BJ (cell line): Measurements from ENCODE around the gene SPAG8. TPM values are rescaled to one million over a fixed set of nuclear protein-coding genes. Genes with fewer than 3 reads are reported as not detected.

Experiments used
- CTCF ChIA-PET: fragments of 350-600 bp; formaldehyde crosslinking; extraction: SDS; loops from one replicate; lab custom pipeline; 2021; ENCODE audit warnings: antibody characterized with exemption, inconsistent platforms; lab: Yijun Ruan, JAX
- POLR2A ChIA-PET: fragments of 300-600 bp; sonication (Branson Sonifier 250); formaldehyde crosslinking; extraction: SDS; loops from one replicate; lab custom pipeline; 2021; ENCODE audit warnings: antibody characterized with exemption; lab: Charles Lee
- DNase-seq: peaks from one replicate; pipeline ENCODE4 v3.0.0-alpha.2; 2011; ENCODE audit warnings: low read depth
- H3K27me3 ChIP-seq: 2 replicates; pipeline ENCODE4 v1.6.0; 2011; ENCODE audit warnings: low read length; ENCODE audit not compliant: control insufficient read depth, insufficient read depth
- H3K36me3 ChIP-seq: 2 replicates; pipeline ENCODE4 v1.5.1; 2011; ENCODE audit warnings: low read length; ENCODE audit not compliant: control insufficient read depth, insufficient read depth
- H3K4me3 ChIP-seq: 2 replicates; pipeline ENCODE4 v1.5.1; 2011; ENCODE audit warnings: low read depth, mild to moderate bottlenecking, control low read depth, low read length
- polyA plus RNA-seq: library from polyadenylated mRNA; depleted of rRNA; stranded (reverse); fragments of >200 nt; gene quantifications from 2 replicates; pipeline ENCODE4 v1.2.3, GENCODE V29; 2011
- TF ChIP-seq, protein P1 (sequence below): IDR thresholded peaks from 2 replicates; pipeline ENCODE4 v1.5.1; 2011; ENCODE audit warnings: low read depth, mild to moderate bottlenecking, control low read depth, inconsistent platforms, low read length, moderate library complexity; ENCODE audit not compliant: insufficient read depth

SPAG8 gene
- polyA plus RNA-seq, 1 experiment = 0.85 TPM

DNA sequence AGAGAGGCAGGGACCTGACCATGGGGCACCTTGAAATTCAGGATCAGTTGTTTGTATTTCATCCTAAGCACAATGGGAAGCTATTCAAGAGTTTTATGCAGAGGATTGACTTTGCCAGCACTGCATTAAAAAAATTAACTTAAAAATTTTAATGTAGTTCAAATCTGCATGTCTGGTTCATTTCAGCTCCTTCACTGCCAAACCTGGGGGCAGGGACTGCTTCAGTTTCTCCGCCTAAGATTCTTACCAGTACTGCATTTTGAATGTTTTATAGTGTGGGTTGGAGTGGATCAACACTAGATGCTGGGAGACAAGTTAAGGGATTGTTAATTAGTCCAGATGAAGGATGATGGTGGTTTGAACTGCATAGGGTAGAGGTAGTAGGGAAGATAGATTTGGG lies 42.3 kb downstream of the SPAG8 start:
- TF ChIP-seq, protein P1, sequence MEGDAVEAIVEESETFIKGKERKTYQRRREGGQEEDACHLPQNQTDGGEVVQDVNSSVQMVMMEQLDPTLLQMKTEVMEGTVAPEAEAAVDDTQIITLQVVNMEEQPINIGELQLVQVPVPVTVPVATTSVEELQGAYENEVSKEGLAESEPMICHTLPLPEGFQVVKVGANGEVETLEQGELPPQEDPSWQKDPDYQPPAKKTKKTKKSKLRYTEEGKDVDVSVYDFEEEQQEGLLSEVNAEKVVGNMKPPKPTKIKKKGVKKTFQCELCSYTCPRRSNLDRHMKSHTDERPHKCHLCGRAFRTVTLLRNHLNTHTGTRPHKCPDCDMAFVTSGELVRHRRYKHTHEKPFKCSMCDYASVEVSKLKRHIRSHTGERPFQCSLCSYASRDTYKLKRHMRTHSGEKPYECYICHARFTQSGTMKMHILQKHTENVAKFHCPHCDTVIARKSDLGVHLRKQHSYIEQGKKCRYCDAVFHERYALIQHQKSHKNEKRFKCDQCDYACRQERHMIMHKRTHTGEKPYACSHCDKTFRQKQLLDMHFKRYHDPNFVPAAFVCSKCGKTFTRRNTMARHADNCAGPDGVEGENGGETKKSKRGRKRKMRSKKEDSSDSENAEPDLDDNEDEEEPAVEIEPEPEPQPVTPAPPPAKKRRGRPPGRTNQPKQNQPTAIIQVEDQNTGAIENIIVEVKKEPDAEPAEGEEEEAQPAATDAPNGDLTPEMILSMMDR = no peak
- CTCF ChIA-PET = interaction anchor here (1.3 to 14.0 kb wide), 2 partner anchors 10 to 19 kb away, joined by 5 to 89 read pairs; no protein-coding TSS in a partner anchor
- DNase-seq = no peak

DNA sequence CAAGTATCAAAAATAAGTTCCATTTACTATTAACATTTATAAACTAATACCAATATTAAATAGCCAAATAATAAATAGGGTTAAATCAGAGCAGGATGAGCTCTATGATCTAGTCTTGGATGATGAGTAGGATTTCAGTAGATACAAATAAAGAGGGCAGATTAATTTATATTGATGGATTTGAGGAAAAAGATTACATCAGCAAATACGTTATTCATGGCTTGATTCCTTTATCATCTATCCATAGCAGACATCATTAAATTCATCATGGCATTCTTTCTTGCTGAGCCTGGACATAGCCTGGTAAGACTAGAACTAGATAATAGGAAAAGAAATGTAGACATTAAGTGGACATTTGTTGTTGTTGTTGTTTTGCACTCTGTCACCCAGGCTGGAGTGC lies 44.6 kb downstream of the SPAG8 start:
- CTCF ChIA-PET = interaction anchor here (0.6 to 14.0 kb wide), 2 partner anchors 21 to 138 kb away, joined by 4 to 89 read pairs; partner anchors contain the start of gene HRCT1
- no peak overlapping the region for H3K4me3 ChIP-seq
- H3K36me3 ChIP-seq = no peaks in the 10 kb centered on the region
- DNase-seq = no peak
- TF ChIP-seq, protein P1 = no peak
- POLR2A ChIA-PET = no interaction called here
- H3K27me3 ChIP-seq = peaks cover 16% of the 10 kb centered on the region

More for the DNA sequence above, 42.3 kb downstream of the SPAG8 start:
- POLR2A ChIA-PET = no interaction called here
- Histone ChIP-seq H3K4me3 (no peak overlapping the region), H3K27me3 (peaks cover 16% of the 10 kb centered on the region), H3K36me3 (no peaks in the 10 kb centered on the region)

DNA sequence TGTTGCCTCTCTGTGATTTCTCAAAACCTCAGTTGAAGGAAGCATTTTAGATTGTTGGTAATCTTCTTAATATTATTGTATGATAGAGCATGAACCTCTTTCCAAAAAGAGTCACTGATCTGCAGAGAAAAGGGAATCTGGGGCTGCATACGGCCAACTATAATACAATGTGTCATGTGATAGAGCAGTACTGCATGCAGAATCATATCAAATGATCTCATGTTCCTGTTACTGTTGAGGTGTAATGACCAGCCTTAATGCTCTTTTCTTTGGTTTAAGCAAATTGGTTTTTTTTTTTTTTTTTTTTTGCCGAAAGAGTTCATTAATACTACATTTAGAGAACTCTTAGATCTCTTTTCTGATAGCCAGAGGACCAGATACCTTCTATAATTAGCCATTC lies 45.1 kb downstream of the SPAG8 start:
- no peak for DNase-seq
- no peaks in the 10 kb centered on the region for H3K36me3 ChIP-seq
- H3K27me3 ChIP-seq = peaks cover 16% of the 10 kb centered on the region
- no peak overlapping the region for H3K4me3 ChIP-seq
- ChIA-PET CTCF (interaction anchor here (1.0 to 14.0 kb wide), 2 partner anchors 19 to 22 kb away, joined by 3 to 89 read pairs; no protein-coding TSS in a partner anchor), POLR2A (no interaction called here)
- TF ChIP-seq, protein P1 = no peak

DNA sequence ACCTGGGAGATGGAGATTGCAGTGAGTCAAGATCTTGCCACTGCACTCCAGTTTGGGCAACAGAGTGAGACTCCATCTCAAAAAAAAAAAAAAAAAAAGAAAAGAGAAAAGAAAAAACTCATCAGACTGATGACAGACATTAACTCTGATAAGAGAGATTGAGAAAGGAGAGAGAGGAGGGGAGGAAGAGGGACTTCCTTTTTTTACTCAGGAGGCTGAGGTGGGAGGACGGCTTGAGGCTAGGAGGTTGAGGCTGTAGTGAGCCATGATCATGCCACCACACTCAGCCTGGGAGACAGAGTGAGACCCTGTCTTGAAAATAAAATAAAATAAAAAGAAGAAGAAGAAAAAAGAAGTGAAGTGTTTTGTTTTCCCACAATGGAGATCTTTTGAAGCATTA lies 48.3 kb downstream of the SPAG8 start:
- POLR2A ChIA-PET = no interaction called here
- Histone ChIP-seq H3K27me3 (no peaks in the 10 kb centered on the region), H3K36me3 (no peaks in the 10 kb centered on the region), H3K4me3 (no peak overlapping the region)
- CTCF ChIA-PET = interaction anchor here (1.1 to 1.6 kb wide), 3 partner anchors 9 to 12 kb away, joined by 3 read pairs; no protein-coding TSS in a partner anchor
- TF ChIP-seq, protein P1 = no peak
- DNase-seq = no peak

DNA sequence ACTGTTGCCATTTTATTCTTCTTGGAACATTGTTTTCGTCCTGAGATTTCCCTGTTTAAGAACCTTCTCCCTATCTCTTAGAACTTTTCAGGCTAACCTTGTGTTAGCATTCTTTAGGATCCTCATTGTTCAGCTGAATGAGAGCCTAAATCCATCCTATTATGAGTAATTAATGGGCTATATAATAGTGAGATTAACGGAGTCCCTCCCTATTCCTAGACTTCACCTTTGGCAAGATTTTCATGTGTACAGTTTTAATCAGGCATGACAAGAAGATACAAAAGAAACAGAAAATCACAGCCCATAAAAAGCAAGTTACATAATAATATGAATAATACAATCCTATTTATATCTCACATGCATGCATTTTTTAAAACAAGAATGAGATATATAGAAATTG lies 48.9 kb downstream of the SPAG8 start:
- POLR2A ChIA-PET = no interaction called here
- Histone ChIP-seq H3K27me3 (no peaks in the 10 kb centered on the region), H3K4me3 (no peak overlapping the region), H3K36me3 (no peaks in the 10 kb centered on the region)
- CTCF ChIA-PET = interaction anchor here (0.6 to 0.8 kb wide), 5 partner anchors 23 to 139 kb away, joined by 3 to 4 read pairs (median 4); no protein-coding TSS in a partner anchor
- TF ChIP-seq, protein P1 = no peak
- no peak for DNase-seq
